LNCAP (cell line): ENCODE results near the gene RTN4RL2.

Experiments used
- TF ChIP-seq, protein P1 (sequence below): fragments of 450-650 bp; IDR thresholded peaks from 2 replicates; pipeline ENCODE4 v1.5.1; 2017; ENCODE audit warnings: mild to moderate bottlenecking

The RTN4RL2 gene

DNA sequence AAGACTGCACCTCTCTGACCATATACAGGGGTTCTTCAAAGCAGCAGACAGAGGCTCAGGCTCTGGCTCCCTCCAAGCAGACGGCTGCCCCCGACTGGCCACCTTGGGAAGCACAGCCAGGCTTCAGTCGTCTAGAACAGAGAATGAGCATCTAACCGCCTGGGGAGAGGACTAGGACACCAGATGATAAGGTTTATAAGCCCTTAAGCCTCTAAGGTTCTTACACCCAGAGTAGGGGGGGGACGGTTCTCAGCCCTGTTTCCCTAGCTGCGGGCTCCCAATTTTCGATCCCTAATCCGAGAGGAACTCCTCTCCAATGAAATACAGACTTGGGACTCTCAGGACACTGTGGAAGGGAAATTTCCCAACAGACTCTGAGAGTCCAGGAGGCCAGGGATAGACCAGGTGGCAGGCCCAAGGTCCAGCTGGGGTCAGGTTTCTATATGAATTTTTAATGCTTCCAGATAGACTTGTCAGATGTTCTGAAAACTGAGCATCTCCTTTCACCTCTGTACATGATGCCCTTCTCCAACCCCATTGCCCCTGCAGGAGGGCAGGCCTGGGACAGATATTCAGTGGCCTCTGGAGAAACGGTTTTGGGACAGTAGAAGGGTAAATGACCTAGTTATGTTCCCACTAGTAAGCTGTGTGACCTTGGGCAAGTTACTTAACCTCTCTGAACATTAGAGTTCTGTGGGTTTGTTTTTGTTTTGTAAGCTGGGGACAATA is 20.2 kb downstream of the RTN4RL2 start:
- TF ChIP-seq, protein P1, sequence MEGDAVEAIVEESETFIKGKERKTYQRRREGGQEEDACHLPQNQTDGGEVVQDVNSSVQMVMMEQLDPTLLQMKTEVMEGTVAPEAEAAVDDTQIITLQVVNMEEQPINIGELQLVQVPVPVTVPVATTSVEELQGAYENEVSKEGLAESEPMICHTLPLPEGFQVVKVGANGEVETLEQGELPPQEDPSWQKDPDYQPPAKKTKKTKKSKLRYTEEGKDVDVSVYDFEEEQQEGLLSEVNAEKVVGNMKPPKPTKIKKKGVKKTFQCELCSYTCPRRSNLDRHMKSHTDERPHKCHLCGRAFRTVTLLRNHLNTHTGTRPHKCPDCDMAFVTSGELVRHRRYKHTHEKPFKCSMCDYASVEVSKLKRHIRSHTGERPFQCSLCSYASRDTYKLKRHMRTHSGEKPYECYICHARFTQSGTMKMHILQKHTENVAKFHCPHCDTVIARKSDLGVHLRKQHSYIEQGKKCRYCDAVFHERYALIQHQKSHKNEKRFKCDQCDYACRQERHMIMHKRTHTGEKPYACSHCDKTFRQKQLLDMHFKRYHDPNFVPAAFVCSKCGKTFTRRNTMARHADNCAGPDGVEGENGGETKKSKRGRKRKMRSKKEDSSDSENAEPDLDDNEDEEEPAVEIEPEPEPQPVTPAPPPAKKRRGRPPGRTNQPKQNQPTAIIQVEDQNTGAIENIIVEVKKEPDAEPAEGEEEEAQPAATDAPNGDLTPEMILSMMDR, result peak; percentile 74

DNA sequence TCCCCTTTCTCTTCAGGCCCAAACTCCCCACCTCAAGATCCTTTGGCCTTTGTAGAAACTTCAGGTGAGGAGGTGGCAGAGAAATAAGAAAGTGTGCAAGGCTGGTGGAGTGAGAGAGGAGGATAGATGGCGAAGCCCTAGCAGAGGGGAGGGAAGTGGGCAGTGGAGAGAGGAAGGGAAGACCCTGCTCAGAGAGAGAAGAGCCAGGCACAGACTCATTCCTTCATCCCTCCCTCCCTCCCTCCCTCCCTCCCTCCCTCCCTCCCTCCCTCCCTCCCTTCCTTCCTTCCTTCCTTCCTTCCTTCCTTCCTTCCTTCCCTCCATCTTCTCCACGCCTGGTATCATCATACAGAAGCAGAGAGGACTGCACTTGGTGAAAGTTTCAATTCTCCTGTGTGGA is 21.0 kb downstream of the RTN4RL2 start:
- TF ChIP-seq, protein P1, result no peak

DNA sequence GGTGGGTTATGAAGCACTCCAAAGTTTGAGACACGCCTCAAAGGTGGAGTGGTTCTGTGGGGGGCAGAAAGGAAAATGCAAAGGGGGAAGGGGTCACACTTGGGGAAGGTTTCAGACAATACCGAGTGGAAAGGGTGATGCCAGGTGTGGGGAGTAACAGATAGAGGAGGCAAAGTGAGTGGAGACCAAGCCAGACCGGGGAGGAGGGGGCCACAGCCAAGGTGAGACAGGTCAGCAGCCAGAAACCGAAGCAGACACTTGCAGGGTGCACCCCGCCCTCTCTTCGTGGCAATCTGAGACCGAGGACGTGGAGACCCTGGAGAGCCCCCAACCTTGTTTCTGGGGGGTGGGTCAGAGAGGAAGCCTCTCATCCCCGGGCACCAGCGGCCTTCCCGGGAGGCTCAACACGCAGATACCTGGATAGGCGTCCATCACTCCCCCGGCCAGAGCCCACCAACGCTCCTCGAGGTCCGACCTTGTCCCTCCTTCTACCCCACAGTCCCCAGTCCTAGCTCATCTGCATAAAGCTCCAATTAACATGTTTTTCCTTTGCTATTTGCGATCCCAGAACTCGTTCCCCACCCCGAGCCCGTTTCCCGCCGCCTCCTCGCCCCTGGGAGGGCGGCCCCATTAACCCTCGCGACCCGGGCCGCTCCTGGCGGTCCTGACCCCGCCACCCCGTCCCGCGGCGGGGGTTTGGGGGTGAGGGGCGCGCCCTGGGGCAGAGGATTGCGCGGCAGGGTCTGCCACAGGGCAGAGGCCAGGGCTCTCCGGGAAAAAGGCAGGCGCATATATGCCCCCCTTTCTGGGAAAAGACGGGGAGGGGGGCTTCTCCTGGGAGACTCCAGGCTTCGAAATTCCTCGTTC is 21.8 kb downstream of the RTN4RL2 start:
- TF ChIP-seq, protein P1, result no peak

DNA sequence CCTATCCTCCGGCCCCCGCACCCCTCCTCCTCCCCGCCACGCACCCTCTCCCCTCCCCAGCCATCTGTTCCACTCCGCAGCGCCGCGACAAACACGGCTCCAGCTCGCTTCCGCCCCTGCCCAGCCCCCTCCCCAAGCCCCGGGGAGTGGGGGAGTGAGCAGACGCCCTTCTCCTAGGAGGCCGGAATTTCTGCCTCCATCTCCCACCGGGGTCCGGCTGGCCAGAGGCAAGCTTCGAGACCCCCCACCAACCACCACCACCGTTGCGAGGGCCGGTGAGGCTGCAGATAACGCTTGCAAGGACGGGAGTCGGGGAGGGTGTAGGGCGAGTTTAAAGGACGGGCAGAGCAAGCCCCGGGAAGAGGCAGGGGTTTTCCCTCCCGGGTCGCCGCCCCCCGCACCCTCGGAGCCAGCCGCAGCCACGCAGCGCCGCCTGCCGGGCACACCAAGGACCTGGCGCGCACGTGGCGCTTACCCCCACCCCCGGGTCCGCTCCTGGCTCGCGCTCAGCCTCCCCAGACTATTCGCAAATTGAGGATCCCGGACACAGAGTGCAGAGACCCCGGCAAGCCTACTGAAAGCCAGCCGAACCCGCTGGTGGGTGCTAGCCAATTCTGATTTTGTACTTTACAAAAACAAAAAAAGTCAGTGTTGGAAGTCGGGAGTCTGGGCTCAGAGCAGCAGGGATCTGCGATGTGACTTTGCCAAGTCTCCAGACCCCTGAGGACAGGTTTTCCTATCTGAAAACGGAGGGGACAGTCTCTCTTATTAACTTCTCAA is 22.6 kb downstream of the RTN4RL2 start:
- TF ChIP-seq, protein P1, result no peak

DNA sequence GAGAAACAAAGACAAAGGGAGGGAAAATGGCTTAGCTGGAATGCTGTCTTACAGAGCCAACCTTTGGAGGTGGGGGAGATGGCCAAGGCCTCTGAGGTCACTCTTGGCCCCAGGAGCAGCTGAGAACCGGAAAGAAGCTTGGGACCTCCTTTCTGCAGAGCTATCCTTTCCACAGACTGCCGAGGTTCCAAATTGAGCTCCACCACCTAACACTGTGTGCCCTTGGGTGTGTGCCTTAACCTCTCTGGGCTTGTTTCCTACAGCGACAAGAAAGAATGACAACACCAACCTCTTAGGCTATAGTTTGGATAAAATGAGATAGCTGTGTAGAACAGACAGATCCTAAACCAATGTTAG is 23.2 kb downstream of the RTN4RL2 start:
- TF ChIP-seq, protein P1, result no peak

DNA sequence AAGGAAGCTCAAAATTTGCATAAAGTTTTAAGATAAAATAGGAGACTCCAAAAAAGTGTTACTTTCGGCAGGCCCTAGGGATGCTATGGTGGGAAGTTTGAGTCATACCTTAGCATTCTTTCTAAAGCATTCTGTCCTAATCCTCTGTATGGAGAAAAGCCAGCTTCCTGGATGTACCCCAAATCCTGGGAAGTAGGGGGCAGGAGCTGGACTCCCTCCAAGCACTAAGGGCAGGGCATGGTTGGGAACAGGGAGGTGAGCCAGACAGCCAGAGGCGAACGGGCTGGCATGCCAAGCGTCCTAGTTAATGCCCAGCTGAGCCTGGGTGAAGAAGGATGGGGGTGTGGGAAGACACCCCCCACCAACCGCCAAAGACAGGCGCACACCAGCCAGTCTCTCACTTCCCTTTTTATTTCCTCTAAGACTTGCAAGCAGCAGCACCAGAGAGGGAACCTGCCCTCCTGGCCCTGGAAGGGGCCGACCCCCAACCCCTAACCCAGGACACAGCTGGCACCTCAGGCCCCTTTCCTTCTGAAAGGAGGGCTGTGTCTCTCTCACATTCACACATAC is 23.9 kb downstream of the RTN4RL2 start:
- TF ChIP-seq, protein P1, result no peak
